PFSK-1 (cell line): Measurements from ENCODE around the gene CLTCL1.

ENCODE experiments used
- FOXP2 ChIP-seq: optimal IDR thresholded peaks from 2 replicates; pipeline ENCODE3; 2011; ENCODE audit warnings: borderline replicate concordance, control low read depth, inconsistent platforms; ENCODE audit not compliant: insufficient read depth; ENCODE audit errors: extremely low read length, extremely low read depth
- POLR2AphosphoS5 ChIP-seq: IDR thresholded peaks from 2 replicates; pipeline ENCODE4 v1.6.1; 2012; ENCODE audit warnings: low read depth, mild to moderate bottlenecking, control low read depth, low read length, moderate library complexity
- SIN3A ChIP-seq: IDR thresholded peaks from 2 replicates; pipeline ENCODE4 v1.6.1; 2012; ENCODE audit warnings: mild to moderate bottlenecking, low read length, moderate library complexity, borderline replicate concordance; ENCODE audit not compliant: insufficient read depth
- TAF1 ChIP-seq: IDR thresholded peaks from 2 replicates; pipeline ENCODE4 v1.6.1; 2012; ENCODE audit warnings: low read length, control low read depth, borderline replicate concordance; ENCODE audit not compliant: insufficient read depth
- TF ChIP-seq, protein P1 (sequence below), 2 experiments: IDR thresholded peaks; 2 replicates each; pipeline versions ENCODE4 v1.6.1 to v1.8.0; 2011 to 2012; ENCODE audit warnings: low read depth in 2 of 2, low read length in 2 of 2, control low read depth in 1 of 2, inconsistent platforms in 1 of 2, mild to moderate bottlenecking in 1 of 2, moderate library complexity in 1 of 2; ENCODE audit not compliant: insufficient read depth in 1 of 2

Gene CLTCL1

DNA sequence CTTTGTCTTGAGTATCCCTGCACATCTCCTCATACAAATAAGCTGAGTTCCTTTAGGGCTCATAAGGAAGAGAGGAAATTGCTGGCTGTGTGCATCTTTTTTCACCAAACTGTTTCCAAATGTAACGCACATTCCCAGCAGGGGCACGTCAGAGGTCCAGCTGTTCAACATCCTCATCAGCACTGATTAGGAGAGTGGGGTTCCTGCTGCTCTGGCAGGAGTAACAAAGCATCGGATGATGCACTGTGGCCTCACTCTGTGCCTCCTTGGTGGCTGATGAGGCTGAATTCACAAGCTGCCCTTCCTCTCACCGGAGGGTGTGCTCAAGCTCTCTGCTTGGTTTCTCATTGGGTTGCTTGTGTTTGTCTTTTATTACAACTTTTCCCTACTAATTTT, 77.4 kb downstream of the CLTCL1 start:
- TF ChIP-seq FOXP2 (no peak), POLR2AphosphoS5 (no peak), TAF1 (no peak), SIN3A (no peak)
- TF ChIP-seq, protein P1, sequence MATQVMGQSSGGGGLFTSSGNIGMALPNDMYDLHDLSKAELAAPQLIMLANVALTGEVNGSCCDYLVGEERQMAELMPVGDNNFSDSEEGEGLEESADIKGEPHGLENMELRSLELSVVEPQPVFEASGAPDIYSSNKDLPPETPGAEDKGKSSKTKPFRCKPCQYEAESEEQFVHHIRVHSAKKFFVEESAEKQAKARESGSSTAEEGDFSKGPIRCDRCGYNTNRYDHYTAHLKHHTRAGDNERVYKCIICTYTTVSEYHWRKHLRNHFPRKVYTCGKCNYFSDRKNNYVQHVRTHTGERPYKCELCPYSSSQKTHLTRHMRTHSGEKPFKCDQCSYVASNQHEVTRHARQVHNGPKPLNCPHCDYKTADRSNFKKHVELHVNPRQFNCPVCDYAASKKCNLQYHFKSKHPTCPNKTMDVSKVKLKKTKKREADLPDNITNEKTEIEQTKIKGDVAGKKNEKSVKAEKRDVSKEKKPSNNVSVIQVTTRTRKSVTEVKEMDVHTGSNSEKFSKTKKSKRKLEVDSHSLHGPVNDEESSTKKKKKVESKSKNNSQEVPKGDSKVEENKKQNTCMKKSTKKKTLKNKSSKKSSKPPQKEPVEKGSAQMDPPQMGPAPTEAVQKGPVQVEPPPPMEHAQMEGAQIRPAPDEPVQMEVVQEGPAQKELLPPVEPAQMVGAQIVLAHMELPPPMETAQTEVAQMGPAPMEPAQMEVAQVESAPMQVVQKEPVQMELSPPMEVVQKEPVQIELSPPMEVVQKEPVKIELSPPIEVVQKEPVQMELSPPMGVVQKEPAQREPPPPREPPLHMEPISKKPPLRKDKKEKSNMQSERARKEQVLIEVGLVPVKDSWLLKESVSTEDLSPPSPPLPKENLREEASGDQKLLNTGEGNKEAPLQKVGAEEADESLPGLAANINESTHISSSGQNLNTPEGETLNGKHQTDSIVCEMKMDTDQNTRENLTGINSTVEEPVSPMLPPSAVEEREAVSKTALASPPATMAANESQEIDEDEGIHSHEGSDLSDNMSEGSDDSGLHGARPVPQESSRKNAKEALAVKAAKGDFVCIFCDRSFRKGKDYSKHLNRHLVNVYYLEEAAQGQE (IDR thresholded peaks at IDR 0.05; ENCODE audit: insufficient read depth in 1 of 2, low read depth in 2 of 2, low read length in 2 of 2), result no peak

DNA sequence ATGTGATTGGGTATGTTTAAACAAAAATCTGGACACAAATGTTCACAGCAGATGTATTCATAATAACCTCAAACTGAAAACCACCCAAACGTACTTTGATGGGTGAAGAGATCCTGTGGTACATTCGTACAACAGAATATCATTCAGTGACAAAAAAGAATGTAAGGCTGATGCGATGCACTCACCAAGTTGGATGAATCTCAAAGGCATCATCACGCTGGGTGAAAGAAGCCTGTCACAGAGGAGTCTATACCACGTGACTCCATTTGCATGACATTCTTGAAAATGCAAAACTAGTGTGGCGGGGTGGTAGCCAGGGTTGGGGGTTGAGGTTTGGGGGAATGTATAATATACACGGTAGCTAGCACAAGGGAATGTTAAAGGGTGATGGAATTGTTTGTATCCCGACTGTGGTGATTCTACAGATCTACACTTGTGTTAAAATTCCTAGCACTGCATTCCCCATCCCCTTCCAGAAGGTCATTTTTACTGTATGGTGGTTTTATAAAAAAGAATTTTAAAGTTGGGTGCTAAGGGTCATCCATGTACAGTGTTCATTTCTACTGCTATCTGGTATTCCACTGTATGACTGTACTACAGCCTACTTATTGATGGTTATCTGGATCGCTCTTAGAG, 78.0 kb downstream of the CLTCL1 start:
- TF ChIP-seq SIN3A, result no peak
- no peak for TF ChIP-seq TAF1
- no peak for TF ChIP-seq FOXP2
- TF ChIP-seq, protein P1 (IDR thresholded peaks at IDR 0.05; ENCODE audit: insufficient read depth in 1 of 2, low read depth in 2 of 2, low read length in 2 of 2), result no peak
- TF ChIP-seq POLR2AphosphoS5, result no peak

DNA sequence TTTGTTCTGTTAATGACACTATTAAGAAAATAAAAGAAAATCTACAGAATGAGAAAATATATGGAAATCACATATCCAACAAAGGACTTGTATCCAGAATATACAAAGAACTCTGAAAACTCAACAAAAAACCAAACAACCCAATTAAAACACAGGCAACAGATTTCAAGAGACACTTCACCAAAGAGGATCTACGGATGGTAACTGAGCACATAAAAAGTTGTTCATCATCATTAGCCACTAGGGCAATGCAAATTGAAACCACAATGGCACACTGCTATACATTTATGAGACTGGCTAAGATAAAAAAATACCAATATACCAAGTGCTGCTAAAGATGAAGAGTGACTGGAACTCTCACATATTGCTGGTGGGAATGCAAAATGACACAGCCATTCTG, 78.5 kb downstream of the CLTCL1 start:
- no peak for TF ChIP-seq TAF1
- no peak for TF ChIP-seq SIN3A
- TF ChIP-seq, protein P1 (IDR thresholded peaks at IDR 0.05; ENCODE audit: insufficient read depth in 1 of 2, low read depth in 2 of 2, low read length in 2 of 2), result no peak
- TF ChIP-seq POLR2AphosphoS5, result no peak
- TF ChIP-seq FOXP2, result no peak

DNA sequence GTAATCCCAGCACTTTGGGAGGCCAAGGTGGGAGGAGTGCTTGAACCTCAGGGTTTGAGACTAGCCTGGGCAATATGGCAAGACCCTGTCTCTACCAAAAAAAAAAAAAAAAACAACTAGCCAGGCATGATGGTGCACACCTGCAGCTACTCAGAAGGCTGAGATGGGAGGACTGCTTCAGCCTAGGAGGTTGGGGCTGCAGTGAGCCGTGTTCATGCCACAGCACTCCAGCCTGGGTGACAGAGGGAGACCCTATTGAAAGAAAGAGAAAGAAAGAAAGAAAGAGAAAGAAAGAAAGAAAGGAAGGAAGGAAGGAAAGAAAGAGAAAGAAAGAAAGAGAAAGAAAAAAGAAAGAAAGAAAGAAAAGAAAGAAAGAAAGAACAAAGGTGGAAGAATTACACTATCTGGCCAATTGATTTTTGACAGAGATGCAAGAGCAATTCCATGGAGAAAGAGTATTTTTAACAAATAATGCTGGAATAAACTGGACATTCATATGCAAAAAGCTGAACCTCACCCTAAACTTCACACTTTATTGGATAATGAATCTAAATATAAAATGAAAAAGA, 79.1 kb downstream of the CLTCL1 start:
- TF ChIP-seq FOXP2 (no peak), TAF1 (no peak), POLR2AphosphoS5 (no peak), SIN3A (no peak)
- TF ChIP-seq, protein P1 (IDR thresholded peaks at IDR 0.05; ENCODE audit: insufficient read depth in 1 of 2, low read depth in 2 of 2, low read length in 2 of 2), result no peak
